Stimulated activated CD8-positive, alpha-beta memory T cell treated with anti-CD3 and anti-CD28 coated beads, Interleukin-15, amount 100 ng/mL, for 4 hours (primary cell): Measurements from ENCODE around the gene FLT3LG.

Experiments used
- DNase-seq, 2 donors: peaks; one replicate each; pipeline ENCODE4 v3.0.0-alpha.2; 2020; ENCODE audit warnings: low read depth in 2 of 2

The FLT3LG gene

GRCh38 chr19:49488046-49488862 lies 14.2 kb downstream of the FLT3LG start:
- no peak for DNase-seq

GRCh38 chr19:49488863-49489537 lies 15.0 kb downstream of the FLT3LG start:
- no peak for DNase-seq

- DNase-seq = no peak
Measured at GRCh38 chr19:49489601-49490167, 15.7 kb downstream of the FLT3LG start.

GRCh38 chr19:49490287-49491029 lies 16.4 kb downstream of the FLT3LG start:
- no peak for DNase-seq

GRCh38 chr19:49491030-49491803 lies 17.2 kb downstream of the FLT3LG start:
- DNase-seq = no peak

GRCh38 chr19:49491804-49492572 lies 18.0 kb downstream of the FLT3LG start:
- DNase-seq = no peak

GRCh38 chr19:49492573-49493405 lies 18.8 kb downstream of the FLT3LG start:
- DNase-seq = no peak

- DNase-seq = no peak
Measured at GRCh38 chr19:49496574-49497008, 22.6 kb downstream of the FLT3LG start.

GRCh38 chr19:49497047-49497788 lies 23.2 kb downstream of the FLT3LG start:
- no peak for DNase-seq

GRCh38 chr19:49497789-49498103 lies 23.7 kb downstream of the FLT3LG start:
- no peak for DNase-seq

GRCh38 chr19:49498475-49498874 lies 24.5 kb downstream of the FLT3LG start:
- no peak for DNase-seq

GRCh38 chr19:49499030-49499670 lies 25.1 kb downstream of the FLT3LG start:
- no peak for DNase-seq

GRCh38 chr19:49502866-49503581 lies 29.0 kb downstream of the FLT3LG start:
- no peak for DNase-seq

- DNase-seq = no peak
Measured at GRCh38 chr19:49503582-49503962, 29.6 kb downstream of the FLT3LG start.

GRCh38 chr19:49506575-49507105 lies 32.6 kb downstream of the FLT3LG start:
- DNase-seq = peak in 1 of 2 donors; percentile 58

- no peak for DNase-seq
Measured at GRCh38 chr19:49507803-49508494, 33.9 kb downstream of the FLT3LG start.
